Memory B cell (primary cell): ENCODE data around the gene BET1.

Source experiments
- ATAC-seq: fragments of 150-1000 bp; cut with Tn5 transposase; 2 replicates; pipeline ENCODE4 v1.10.0; 2021; ENCODE audit warnings: low read depth, mild to moderate bottlenecking, moderate library complexity
- DNase-seq, 2 donors: peaks; one replicate each; pipeline ENCODE4 v3.0.0; 2022; ENCODE audit warnings: low spot score in 2 of 2
- H3K27ac Mint-ChIP-seq: one replicate; pipeline ENCODE4 v1.8.0; 2022; ENCODE audit warnings: mild to moderate bottlenecking, moderate library complexity, mixed read lengths
- H3K27me3 Mint-ChIP-seq: one replicate; pipeline ENCODE4 v1.8.0; 2022; ENCODE audit warnings: mixed read lengths
- H3K36me3 Mint-ChIP-seq: one replicate; pipeline ENCODE4 v1.8.0; 2022; ENCODE audit warnings: mild to moderate bottlenecking, mixed read lengths
- H3K4me1 Mint-ChIP-seq: one replicate; pipeline ENCODE4 v1.8.0; 2022; ENCODE audit warnings: mixed read lengths
- H3K4me3 Mint-ChIP-seq: one replicate; pipeline ENCODE4 v1.8.0; 2022; ENCODE audit warnings: mild to moderate bottlenecking, moderate library complexity, mixed read lengths
- H3K9me3 Mint-ChIP-seq: one replicate; pipeline ENCODE4 v1.8.0; 2022; ENCODE audit warnings: mixed read lengths

Gene BET1

DNA sequence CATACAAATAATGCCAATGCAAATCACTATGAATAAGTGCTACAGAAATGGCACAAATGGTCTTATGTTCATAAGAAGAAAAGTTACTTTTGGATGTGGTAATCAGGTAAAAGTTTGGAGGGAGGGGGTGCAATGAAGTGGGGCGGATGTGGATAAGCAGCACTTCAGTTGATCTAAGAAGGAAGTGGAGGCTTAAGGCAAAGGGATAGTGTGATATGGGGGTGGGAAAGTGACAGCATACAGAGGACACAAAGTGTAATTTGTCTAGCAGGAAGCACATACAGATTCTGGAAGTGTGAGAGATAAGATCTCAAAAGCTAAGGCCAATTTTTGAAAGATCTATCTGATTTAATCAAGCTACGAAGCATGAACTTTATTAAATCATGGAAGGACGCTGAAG lies 6.3 kb downstream of the BET1 start:
- Mint-ChIP-seq H3K9me3 (no peaks in the 10 kb centered on the region), H3K4me1 (peaks cover 22% of the 10 kb centered on the region), H3K36me3 (peaks cover 24% of the 10 kb centered on the region), H3K4me3 (no peak overlapping the region), H3K27ac (peak overlapping the region; percentile 35), H3K27me3 (no peaks in the 10 kb centered on the region)
- DNase-seq (no peak), ATAC-seq (no peak)

DNA sequence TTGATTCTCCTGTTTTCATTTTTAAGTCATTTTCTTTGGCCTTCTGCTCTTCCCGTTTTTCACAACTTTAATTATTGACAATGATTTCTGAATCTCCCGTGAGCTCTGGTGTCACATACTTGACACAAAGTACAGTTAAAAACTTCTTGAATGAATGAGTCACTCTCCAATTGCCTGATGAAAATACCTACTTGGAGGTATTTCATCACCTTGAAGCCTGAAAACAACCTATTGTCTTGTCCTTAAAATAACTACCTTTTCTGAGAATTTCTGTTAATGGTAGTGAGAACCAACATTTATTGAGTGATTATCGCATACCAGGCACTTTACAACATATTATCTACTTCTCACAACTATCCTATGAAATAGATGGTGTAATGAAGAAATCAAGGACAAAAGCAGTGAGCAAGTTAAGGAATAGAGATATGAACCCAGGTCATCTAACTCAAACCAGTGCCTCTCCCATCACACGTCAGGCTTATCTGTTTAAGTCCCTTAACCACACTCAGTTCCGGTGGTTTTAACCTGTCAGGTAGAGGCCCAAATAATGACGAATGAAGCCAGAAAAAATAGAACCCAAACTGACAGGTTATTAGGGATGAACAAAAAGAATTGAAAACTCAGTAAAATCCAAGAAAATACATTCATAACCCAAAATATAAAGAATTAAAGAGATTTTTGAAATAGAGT lies 11.6 kb downstream of the BET1 start:
- peaks cover 8% of the 10 kb centered on the region for H3K36me3 Mint-ChIP-seq
- H3K27me3 Mint-ChIP-seq = no peaks in the 10 kb centered on the region
- H3K4me3 Mint-ChIP-seq = no peak overlapping the region
- no peaks in the 10 kb centered on the region for H3K9me3 Mint-ChIP-seq
- peaks cover 3% of the 10 kb centered on the region for H3K4me1 Mint-ChIP-seq
- no peak for DNase-seq
- no peak for ATAC-seq
- no peak overlapping the region for H3K27ac Mint-ChIP-seq

DNA sequence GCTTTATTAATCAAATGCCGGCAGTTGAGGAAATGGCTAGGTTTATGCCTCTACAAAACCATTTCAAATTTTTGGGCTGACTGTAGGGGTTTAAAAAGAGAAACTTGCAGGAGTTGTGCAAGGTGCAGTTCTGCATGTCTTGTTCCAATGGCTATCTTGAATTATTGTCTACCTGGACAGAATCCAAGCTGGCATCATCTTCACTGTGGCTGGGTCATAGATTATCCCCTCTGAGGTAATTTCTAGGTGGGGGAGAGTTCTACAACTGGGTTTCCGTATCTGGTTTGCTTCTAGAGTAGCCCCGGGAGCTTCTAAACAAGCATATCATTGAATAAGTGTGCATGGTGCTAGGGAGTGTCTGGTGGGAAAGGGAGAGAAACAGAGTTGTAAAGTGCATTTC lies 16.9 kb downstream of the BET1 start:
- Mint-ChIP-seq H3K27ac (no peak overlapping the region), H3K27me3 (no peaks in the 10 kb centered on the region), H3K36me3 (peaks cover 1% of the 10 kb centered on the region), H3K4me1 (no peaks in the 10 kb centered on the region), H3K4me3 (no peak overlapping the region), H3K9me3 (no peaks in the 10 kb centered on the region)
- no peak for ATAC-seq
- DNase-seq = no peak

DNA sequence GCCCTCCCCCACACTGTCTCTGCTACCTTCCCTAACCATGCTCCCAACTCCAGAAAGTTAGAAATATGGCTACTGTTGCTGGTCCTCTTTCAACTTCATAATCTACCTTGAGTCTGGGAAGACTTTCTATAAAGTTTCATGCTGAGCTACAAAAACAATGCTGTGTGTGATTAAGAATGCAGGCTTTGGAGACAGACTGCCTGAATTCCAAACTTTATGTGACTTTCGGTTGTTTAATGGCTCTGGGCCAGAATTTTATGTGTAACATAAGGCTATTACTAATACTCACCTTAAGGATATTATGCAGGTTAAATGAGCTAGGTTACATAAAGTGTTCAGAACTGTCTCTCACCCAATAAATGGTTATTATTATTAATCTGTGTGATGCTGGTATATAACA lies 19.1 kb downstream of the BET1 start:
- H3K36me3 Mint-ChIP-seq = no peaks in the 10 kb centered on the region
- H3K9me3 Mint-ChIP-seq = no peaks in the 10 kb centered on the region
- no peak overlapping the region for H3K4me3 Mint-ChIP-seq
- peaks cover 11% of the 10 kb centered on the region for H3K4me1 Mint-ChIP-seq
- no peak for ATAC-seq
- no peaks in the 10 kb centered on the region for H3K27me3 Mint-ChIP-seq
- DNase-seq = no peak
- no peak overlapping the region for H3K27ac Mint-ChIP-seq

DNA sequence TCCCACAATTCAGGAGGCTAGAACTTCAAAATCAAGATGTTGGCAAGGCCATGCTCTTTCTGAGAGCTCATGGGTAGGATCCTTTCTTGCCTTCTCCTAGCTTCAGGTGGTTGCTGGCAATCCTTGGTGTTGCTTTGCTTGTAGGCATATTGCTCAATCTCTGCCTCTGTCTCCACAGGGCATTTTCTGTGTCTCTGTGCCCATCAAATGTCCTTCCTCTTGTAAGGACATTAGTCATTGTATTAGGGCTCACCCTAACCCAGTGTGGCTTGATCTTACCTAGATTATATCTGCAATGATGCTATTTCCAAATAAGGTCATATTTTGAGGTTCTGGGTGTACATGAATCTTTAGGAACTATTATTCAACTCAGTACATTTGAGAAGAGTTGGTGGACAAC lies 20.1 kb downstream of the BET1 start:
- peaks cover 15% of the 10 kb centered on the region for H3K4me1 Mint-ChIP-seq
- H3K27ac Mint-ChIP-seq = no peak overlapping the region
- no peak overlapping the region for H3K4me3 Mint-ChIP-seq
- H3K9me3 Mint-ChIP-seq = no peaks in the 10 kb centered on the region
- DNase-seq (no peak), ATAC-seq (no peak)
- no peaks in the 10 kb centered on the region for H3K27me3 Mint-ChIP-seq
- H3K36me3 Mint-ChIP-seq = no peaks in the 10 kb centered on the region

DNA sequence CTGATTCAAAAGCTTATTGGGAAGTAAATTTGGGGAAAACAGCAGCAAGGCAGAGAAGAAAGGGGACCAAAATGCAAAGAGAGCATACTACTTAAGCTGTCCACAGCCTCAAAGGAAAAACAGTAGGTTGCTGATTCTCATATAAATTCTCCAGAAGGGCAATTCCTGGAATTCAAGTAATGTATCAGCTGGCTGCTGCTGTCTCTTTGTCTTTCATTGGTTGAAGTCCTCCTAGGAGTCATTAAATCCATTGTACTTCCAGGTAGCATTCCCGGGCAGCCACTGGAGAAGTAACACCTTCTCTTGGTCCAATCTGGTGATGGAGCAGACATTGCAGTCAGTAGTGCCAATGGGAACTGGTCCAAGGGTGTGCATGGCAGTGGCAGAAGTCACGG lies 22.7 kb downstream of the BET1 start:
- Mint-ChIP-seq H3K27me3 (no peaks in the 10 kb centered on the region), H3K4me1 (peaks cover 18% of the 10 kb centered on the region), H3K9me3 (peaks cover 2% of the 10 kb centered on the region), H3K36me3 (no peaks in the 10 kb centered on the region), H3K4me3 (peak overlapping the region; percentile 80), H3K27ac (peak overlapping the region; percentile 72)
- ATAC-seq (no peak), DNase-seq (no peak)

DNA sequence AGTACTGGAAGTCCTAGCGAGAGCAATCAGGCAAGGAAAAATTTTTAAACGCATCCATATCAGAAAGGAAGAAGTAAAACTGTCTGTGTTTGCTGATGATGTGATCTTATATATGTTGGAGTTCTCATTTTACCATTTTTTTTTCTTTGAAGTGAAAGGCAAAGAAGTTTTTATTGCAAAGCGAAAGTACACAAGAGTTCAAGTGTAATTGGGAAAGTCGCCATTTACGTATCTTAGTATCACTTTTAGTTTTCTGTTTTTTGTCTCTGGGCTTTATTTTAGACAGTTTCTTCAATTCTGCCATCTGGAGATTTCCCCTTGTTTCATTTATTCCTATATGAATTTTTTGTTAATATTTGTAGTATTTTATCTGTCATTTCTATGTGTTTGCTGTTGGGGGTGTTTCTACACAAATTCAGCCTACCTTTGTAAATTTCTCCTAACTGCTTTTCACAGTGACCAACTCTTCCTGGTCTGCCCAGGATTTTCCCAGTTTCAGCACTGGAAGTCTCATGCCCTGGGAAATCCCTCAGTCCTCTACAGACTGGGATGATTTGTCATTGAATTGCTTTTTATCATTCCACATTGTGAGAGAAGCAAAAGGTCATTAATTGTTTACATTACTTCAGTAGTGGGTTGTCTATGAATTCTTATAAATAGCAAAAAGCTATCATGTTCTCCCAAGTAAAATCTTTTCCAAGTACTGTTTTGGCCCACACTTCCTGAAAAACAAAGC lies 23.2 kb downstream of the BET1 start:
- H3K36me3 Mint-ChIP-seq = no peaks in the 10 kb centered on the region
- H3K4me3 Mint-ChIP-seq = peak overlapping the region; percentile 80
- H3K27me3 Mint-ChIP-seq = no peaks in the 10 kb centered on the region
- H3K27ac Mint-ChIP-seq = peak overlapping the region; percentile 72
- ATAC-seq (peak; percentile 42), DNase-seq (no peak)
- H3K4me1 Mint-ChIP-seq = peaks cover 18% of the 10 kb centered on the region
- H3K9me3 Mint-ChIP-seq = peaks cover 2% of the 10 kb centered on the region

DNA sequence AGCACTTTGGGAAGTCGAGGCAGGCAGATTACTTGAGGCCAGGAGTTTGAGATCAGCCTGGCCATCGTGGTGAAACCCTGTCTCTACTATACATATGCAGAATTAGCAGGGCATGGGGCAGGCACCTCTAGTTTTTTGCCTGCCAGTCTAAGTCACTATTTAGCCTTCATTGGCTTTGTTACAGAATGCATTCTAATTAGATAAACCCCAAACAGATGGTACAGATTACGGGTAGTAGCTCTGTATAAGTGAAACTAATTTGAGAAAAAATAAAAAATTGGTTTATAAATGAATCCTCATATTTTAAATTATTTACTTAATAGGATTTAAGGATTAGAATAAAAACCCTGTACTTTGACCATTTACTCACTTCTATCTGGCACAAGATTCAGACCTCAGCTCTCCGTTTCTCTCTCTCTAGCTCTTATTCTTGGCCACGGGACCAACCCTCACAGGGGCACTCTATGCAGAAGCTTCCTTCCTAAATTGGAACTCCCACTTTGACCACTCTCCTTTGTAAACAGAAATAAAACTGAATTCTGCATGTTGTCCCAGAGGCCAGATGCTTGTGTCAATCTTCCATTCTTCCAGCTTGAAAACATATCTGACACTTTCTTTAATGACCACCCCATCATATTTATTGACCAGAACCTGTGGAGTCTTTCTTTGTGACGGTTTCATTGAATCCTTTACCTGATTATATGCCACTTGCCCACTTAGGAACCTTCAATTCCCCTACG lies 26.8 kb downstream of the BET1 start:
- peaks cover 2% of the 10 kb centered on the region for H3K9me3 Mint-ChIP-seq

DNA sequence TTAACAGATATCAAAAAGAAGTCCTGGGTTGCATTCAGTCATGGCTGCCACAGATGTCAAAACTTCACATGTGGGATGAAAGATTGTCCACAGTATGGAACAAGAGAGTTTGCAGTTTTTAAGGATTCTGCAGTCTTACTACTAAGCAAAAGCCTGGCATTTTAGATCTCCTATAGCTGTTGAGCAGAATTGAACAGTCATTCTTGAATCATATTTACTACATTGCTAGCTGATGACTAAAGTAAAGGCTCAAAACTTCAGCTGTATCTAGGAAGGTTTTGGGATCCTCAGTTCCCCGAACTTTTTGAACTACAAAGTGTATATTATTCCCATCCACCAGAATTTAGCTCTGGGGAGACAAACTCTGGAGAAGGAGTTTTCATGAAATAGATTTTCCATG lies 31.0 kb downstream of the BET1 start:
- H3K9me3 Mint-ChIP-seq = no peaks in the 10 kb centered on the region
- ATAC-seq (no peak), DNase-seq (no peak)
- no peak overlapping the region for H3K4me3 Mint-ChIP-seq
- H3K27me3 Mint-ChIP-seq = no peaks in the 10 kb centered on the region
- no peaks in the 10 kb centered on the region for H3K36me3 Mint-ChIP-seq
- H3K27ac Mint-ChIP-seq = no peak overlapping the region
- H3K4me1 Mint-ChIP-seq = no peaks in the 10 kb centered on the region

More for the DNA sequence above, 26.8 kb downstream of the BET1 start:
- no peaks in the 10 kb centered on the region for H3K27me3 Mint-ChIP-seq
- DNase-seq (no peak), ATAC-seq (no peak)
- H3K36me3 Mint-ChIP-seq = no peaks in the 10 kb centered on the region
- H3K27ac Mint-ChIP-seq = no peak overlapping the region
- H3K4me3 Mint-ChIP-seq = no peak overlapping the region
- H3K4me1 Mint-ChIP-seq = peaks cover 18% of the 10 kb centered on the region

DNA sequence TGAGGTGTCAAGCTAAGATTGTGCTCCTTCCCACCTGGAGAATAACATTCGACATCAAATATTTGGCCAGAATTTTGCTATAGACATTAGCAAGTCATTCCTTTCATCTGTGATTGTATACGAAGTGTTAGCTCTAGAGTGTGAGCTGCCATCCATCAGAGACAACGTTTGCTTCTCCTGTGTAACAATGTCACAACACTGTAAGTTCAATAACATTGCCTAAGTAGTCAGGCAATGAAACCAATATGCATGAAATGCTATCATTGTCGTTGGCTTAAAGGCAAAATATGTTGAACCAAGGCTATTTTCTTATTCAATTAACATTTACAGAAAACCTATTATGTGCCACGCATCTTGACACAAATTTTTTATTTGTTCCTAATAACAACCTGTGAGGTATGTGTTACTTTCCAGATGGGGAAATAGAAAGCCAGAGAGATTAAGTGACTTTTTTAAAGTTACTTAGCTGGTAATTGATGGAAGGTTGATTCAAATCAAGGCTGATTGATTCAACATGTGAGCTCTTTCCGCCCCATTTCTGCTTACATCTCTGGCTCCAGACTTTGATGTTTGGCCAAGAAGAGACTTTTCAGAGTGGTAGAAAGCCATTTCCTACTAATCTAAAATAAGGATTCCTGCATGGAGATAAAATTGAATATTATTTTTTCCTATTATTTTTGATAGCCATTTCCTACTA lies 32.0 kb downstream of the BET1 start:
- no peak overlapping the region for H3K27ac Mint-ChIP-seq
- H3K4me1 Mint-ChIP-seq = no peaks in the 10 kb centered on the region
- no peak overlapping the region for H3K4me3 Mint-ChIP-seq
- ATAC-seq (no peak), DNase-seq (no peak)
- no peaks in the 10 kb centered on the region for H3K27me3 Mint-ChIP-seq
- H3K36me3 Mint-ChIP-seq = no peaks in the 10 kb centered on the region
- no peaks in the 10 kb centered on the region for H3K9me3 Mint-ChIP-seq

DNA sequence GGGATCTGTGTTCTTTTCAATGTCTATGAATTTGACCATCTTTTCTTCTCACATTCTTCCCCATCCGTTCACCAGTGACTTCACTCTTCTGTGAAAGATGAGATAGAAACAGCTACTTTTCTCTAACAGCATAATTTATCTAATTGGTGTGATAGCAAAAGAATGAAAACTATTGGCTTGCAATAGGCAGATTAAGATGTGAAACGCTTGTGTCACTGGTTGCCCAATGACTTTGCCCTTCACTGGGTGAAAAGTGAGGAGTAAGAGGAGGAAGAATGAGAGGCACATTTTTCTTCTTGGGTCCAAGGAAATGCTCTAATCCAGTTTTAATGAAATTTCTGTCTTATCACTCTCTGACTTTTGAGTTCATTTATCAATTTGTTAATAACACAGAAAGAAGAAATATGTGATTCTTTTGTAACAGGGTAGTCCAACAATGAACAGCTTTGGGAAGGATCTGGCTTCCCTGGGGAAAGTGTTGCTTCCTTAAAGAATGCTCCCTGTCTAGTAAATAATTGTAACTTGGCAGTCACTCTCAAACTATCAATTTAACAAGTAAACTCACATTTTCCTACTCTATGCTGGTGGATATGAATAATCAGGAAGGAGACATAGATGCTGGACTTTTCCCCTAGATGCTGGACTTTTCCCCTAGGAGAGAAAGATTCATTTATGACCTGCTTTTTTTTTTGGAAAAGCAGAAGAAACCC lies 35.1 kb downstream of the BET1 start:
- Mint-ChIP-seq H3K4me1 (no peaks in the 10 kb centered on the region), H3K36me3 (no peaks in the 10 kb centered on the region), H3K4me3 (no peak overlapping the region), H3K27ac (no peak overlapping the region), H3K9me3 (no peaks in the 10 kb centered on the region), H3K27me3 (no peaks in the 10 kb centered on the region)
- ATAC-seq (no peak), DNase-seq (no peak)

DNA sequence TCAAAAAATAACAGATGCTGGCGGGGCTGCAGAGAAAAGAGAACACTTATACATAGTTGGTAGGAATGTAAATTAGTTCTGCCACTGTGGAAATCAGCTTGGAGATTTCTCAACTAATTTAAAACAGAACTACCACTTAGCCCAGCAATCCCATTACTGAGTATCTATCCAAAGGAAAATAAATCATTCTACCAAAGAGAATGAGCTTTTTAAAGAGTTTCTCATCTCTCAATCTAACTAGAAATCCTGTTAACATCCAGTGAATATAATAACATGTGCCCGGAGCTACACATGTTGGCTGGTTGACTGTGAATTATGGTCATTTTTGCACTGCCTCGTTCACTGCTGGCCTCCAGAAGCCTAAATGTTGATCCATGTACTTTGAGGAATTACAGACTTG lies 39.3 kb downstream of the BET1 start:
- Mint-ChIP-seq H3K36me3 (no peaks in the 10 kb centered on the region), H3K4me3 (no peak overlapping the region), H3K4me1 (no peaks in the 10 kb centered on the region), H3K27me3 (no peaks in the 10 kb centered on the region), H3K9me3 (no peaks in the 10 kb centered on the region), H3K27ac (no peak overlapping the region)
- ATAC-seq (no peak), DNase-seq (no peak)

DNA sequence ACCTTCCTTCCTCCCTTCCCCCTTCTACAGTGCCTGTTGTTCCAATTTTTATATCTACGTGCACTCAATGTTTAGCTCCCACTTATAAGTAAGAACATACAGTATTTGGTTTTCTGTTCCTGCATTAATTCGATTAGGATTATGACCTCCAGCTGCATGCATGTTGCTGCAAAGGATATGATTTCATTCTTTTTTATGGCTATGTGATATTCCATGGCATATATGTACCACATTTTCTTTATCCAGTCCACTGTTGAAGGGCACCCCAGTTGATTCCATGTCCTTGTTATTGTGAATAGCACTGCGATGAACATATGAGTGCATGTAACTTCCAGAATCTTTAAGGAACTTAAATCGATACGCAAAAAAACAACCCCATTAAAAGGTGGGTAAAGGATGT lies 39.9 kb downstream of the BET1 start:
- no peaks in the 10 kb centered on the region for H3K27me3 Mint-ChIP-seq
- ATAC-seq (no peak), DNase-seq (no peak)
- H3K4me3 Mint-ChIP-seq = no peak overlapping the region
- no peaks in the 10 kb centered on the region for H3K36me3 Mint-ChIP-seq
- H3K27ac Mint-ChIP-seq = no peak overlapping the region
- no peaks in the 10 kb centered on the region for H3K4me1 Mint-ChIP-seq
- no peaks in the 10 kb centered on the region for H3K9me3 Mint-ChIP-seq
